22Rv1 (cell line): ENCODE results near the gene ABCA1.

Experiments
- CTCF ChIP-seq: fragments of 450-650 bp; IDR thresholded peaks from 2 replicates; pipeline ENCODE4 v1.5.1; 2017; ENCODE audit warnings: mild to moderate bottlenecking
- ZFX ChIP-seq: fragments of 450-650 bp; IDR thresholded peaks from 2 replicates; pipeline ENCODE4 v1.6.1; 2017; ENCODE audit warnings: antibody characterized with exemption, borderline replicate concordance

GRCh38 chr9:104960662-104961061, 32.7 kb upstream of the ABCA1 start:
- no peak for TF ChIP-seq CTCF
- no peak for TF ChIP-seq ZFX
